ENCODE measurements around the gene PKD1L1.

The PKD1L1 gene

GRCh38 chr7:47818796-47819606 lies 129.3 kb downstream of the PKD1L1 start:
- H3K27me3 ChIP-seq, result no peaks in the 10 kb centered on the region
- H3K9me3 ChIP-seq, result no peaks in the 10 kb centered on the region
- no peak overlapping the region for H3K27ac ChIP-seq
- no peaks in the 10 kb centered on the region for H3K36me3 ChIP-seq
- peaks cover 4 to 6% of the 10 kb centered on the region in 2 experiments for H3K4me1 ChIP-seq (ENCODE audit: control insufficient read depth in 1 of 2, insufficient read depth in 1 of 2, low read depth in 1 of 2, low read length in 1 of 2)
- TF ChIP-seq, protein P1, sequence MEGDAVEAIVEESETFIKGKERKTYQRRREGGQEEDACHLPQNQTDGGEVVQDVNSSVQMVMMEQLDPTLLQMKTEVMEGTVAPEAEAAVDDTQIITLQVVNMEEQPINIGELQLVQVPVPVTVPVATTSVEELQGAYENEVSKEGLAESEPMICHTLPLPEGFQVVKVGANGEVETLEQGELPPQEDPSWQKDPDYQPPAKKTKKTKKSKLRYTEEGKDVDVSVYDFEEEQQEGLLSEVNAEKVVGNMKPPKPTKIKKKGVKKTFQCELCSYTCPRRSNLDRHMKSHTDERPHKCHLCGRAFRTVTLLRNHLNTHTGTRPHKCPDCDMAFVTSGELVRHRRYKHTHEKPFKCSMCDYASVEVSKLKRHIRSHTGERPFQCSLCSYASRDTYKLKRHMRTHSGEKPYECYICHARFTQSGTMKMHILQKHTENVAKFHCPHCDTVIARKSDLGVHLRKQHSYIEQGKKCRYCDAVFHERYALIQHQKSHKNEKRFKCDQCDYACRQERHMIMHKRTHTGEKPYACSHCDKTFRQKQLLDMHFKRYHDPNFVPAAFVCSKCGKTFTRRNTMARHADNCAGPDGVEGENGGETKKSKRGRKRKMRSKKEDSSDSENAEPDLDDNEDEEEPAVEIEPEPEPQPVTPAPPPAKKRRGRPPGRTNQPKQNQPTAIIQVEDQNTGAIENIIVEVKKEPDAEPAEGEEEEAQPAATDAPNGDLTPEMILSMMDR (IDR thresholded peaks at IDR 0.05), result no peak
- H3K4me3 ChIP-seq (ENCODE audit: low read depth in 1 of 2, low read length in 1 of 2), result no peak overlapping the region

- no peak overlapping the region for H3K27ac ChIP-seq
- H3K9me3 ChIP-seq, result no peaks in the 10 kb centered on the region
- no peaks in the 10 kb centered on the region for H3K36me3 ChIP-seq
- TF ChIP-seq, protein P1 (IDR thresholded peaks at IDR 0.05), result no peak
- H3K4me3 ChIP-seq (ENCODE audit: low read depth in 1 of 2, low read length in 1 of 2), result no peak overlapping the region
- H3K27me3 ChIP-seq, result no peaks in the 10 kb centered on the region
- H3K4me1 ChIP-seq (ENCODE audit: control insufficient read depth in 1 of 2, insufficient read depth in 1 of 2, low read depth in 1 of 2, low read length in 1 of 2), result peaks cover 15 to 17% of the 10 kb centered on the region in 2 experiments
Measured at GRCh38 chr7:47817917-47818316, 130.3 kb downstream of the PKD1L1 start.

DNA sequence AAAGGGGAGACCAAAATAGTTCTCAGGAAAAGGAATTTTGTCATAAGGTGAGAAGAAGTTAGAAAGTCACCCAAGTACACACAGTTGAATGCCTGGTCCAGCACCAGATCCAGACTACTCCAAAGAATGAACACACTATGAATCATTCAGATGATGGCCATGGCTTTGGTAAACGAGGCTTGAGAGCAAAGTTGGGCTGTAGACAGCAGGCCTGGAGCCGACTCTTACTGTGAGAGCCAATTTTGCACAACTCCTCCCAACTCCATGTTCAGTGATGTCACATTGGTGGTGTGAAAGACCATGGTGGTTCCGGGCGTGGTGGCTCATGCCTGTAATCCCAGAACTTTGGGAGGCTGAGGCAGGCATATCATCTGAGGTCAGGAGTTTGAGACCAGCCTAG lies 131.6 kb downstream of the PKD1L1 start:
- H3K4me1 ChIP-seq (ENCODE audit: control insufficient read depth in 1 of 2, insufficient read depth in 1 of 2, low read depth in 1 of 2, low read length in 1 of 2), result peaks cover 27 to 29% of the 10 kb centered on the region in 2 experiments
- TF ChIP-seq, protein P1 (IDR thresholded peaks at IDR 0.05), result no peak
- H3K4me3 ChIP-seq (ENCODE audit: low read depth in 1 of 2, low read length in 1 of 2), result no peak overlapping the region
- H3K36me3 ChIP-seq, result no peaks in the 10 kb centered on the region
- H3K27me3 ChIP-seq, result no peaks in the 10 kb centered on the region
- no peaks in the 10 kb centered on the region for H3K9me3 ChIP-seq
- H3K27ac ChIP-seq, result no peak overlapping the region

DNA sequence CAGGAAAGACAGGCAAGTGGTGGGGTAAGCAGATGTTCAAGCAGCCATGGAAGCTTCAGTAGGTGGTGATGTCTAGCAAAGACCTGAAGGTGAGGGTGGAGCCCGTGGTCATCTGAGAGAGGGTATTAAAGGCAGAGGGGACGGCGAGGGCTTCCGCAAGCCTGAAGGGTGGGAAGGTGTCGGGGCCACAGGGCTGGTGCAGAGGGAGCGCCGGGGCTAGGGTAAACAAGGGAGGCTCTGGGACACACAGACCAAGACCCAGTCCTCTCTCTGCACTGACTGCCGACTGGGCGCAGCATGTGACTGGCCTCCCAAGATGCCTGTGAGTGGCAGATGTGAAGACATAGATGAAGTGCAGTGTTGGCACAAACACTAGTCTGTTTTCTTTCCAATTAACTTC lies 132.4 kb downstream of the PKD1L1 start:
- TF ChIP-seq, protein P1 (IDR thresholded peaks at IDR 0.05), result no peak
- H3K4me3 ChIP-seq (ENCODE audit: low read depth in 1 of 2, low read length in 1 of 2), result no peak overlapping the region
- no peaks in the 10 kb centered on the region for H3K9me3 ChIP-seq
- H3K4me1 ChIP-seq (ENCODE audit: control insufficient read depth in 1 of 2, insufficient read depth in 1 of 2, low read depth in 1 of 2, low read length in 1 of 2), result peaks cover 31 to 34% of the 10 kb centered on the region in 2 experiments
- no peak overlapping the region for H3K27ac ChIP-seq
- H3K27me3 ChIP-seq, result no peaks in the 10 kb centered on the region
- H3K36me3 ChIP-seq, result no peaks in the 10 kb centered on the region

DNA sequence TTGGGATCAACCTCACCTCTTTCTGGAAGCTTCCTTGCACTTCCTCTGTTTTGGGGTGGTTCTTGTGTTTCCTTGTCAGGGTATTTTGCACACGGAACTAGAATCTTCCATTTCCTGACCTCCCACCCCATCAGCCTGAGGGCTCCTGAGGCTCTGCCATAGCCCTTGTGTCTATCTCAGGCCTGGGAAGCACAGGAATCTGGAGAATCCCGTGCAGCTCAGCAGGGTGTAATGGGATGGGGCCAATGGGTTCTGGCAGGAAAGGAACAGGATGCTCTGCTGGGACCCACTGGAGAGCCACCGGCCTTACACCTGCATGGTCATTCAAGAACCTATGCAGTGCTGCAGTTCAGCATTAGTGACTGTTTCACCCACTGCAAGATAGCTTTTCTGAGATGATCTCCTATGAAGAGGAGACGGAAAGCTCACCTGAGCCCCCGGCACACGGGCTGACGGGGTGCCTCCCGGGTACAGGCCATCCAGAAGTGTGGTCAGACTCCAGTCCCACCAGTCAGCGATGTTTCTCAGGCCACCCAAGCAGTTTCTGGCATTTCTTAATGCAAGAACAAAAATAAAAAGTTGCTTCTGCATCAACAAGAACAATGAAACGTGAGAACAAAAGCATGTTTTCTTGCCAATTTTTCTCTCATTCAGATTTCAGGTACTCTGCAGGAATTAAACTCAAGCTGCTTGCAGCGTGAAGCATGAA lies 133.2 kb downstream of the PKD1L1 start:
- TF ChIP-seq, protein P1 (IDR thresholded peaks at IDR 0.05), result no peak
- Histone ChIP-seq H3K27me3 (no peaks in the 10 kb centered on the region), H3K27ac (no peak overlapping the region), H3K36me3 (no peaks in the 10 kb centered on the region), H3K4me3 (ENCODE audit: low read depth in 1 of 2, low read length in 1 of 2) (no peak overlapping the region), H3K9me3 (no peaks in the 10 kb centered on the region), H3K4me1 (ENCODE audit: control insufficient read depth in 1 of 2, insufficient read depth in 1 of 2, low read depth in 1 of 2, low read length in 1 of 2) (peaks cover 31 to 34% of the 10 kb centered on the region in 2 experiments)

All from neutrophil (primary cell).